Measurements from ENCODE around the gene ACVR1C.

ACVR1C gene

DNA sequence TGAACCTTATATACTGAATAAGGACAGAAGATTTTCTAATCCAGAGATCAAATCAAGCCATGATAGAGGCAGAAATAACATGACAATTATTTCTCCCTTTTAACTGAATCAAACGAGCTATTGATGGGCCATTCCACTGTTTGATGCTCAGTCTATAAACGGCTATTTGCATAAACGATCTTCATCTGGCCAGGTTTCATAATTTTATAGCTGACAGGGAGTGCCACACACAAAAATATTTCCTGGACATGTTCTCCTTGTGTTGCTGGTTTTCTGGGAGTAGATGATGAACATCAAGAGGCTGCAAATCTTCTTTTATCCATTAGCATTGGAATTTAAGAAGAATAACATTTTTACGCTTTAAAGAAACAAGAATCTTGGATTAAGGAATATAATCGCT lies 63.1 kb downstream of the ACVR1C start:
- TF ChIP-seq, protein P1, sequence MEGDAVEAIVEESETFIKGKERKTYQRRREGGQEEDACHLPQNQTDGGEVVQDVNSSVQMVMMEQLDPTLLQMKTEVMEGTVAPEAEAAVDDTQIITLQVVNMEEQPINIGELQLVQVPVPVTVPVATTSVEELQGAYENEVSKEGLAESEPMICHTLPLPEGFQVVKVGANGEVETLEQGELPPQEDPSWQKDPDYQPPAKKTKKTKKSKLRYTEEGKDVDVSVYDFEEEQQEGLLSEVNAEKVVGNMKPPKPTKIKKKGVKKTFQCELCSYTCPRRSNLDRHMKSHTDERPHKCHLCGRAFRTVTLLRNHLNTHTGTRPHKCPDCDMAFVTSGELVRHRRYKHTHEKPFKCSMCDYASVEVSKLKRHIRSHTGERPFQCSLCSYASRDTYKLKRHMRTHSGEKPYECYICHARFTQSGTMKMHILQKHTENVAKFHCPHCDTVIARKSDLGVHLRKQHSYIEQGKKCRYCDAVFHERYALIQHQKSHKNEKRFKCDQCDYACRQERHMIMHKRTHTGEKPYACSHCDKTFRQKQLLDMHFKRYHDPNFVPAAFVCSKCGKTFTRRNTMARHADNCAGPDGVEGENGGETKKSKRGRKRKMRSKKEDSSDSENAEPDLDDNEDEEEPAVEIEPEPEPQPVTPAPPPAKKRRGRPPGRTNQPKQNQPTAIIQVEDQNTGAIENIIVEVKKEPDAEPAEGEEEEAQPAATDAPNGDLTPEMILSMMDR (IDR thresholded peaks at IDR 0.05; ENCODE audit: borderline replicate concordance, control extremely low read depth, extremely low read depth, insufficient read depth, missing control alignments): no peak
- in situ Hi-C loops (cut with MboI; ENCODE audit: low sequenced_read_pairs, unreplicated experiment): no loop called here
- no peak for DNase-seq (ENCODE audit: low spot score)

DNA sequence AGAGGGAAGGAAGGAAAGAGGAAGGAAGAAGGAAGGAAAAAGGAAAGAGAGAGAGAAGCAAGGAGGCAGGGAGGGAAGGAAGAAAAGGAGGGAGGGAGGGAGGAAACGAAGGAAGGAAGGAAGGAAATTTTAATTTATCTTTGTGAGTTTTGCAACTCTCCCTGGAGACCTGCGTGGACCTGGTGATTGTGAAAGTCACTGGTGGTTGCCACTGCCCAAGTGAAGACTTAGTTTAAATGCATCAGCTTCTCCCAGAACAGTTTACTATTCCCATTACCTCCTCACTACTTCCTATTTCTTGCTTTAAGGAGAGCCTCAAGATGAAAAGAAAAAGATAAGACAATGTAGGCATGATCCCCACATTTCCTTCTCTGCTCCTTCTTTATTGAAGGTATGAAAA lies 68.8 kb downstream of the ACVR1C start:
- in situ Hi-C loops (cut with MboI; ENCODE audit: low sequenced_read_pairs, unreplicated experiment): no loop called here
- TF ChIP-seq, protein P1 (IDR thresholded peaks at IDR 0.05; ENCODE audit: borderline replicate concordance, control extremely low read depth, extremely low read depth, insufficient read depth, missing control alignments): no peak
- no peak for DNase-seq (ENCODE audit: low spot score)

DNA sequence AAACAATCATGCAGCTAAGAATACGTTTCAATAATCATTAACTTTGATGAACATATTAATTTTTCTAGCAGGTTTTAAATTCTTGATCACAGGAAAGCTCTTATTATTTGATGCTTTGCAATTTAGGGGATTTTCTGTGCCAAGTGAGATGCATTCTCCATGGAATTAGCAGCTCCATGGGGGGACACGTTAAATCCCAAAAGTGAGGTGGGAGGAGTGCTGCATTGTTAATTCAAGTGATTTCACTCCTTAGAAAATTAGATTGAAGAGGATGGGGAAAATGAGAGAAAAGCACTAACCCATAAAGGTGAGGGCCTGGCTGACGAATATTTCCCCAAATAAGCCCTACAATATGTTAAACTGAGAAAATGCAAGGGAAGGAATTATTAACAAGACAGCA lies 69.2 kb downstream of the ACVR1C start:
- TF ChIP-seq, protein P1 (IDR thresholded peaks at IDR 0.05; ENCODE audit: borderline replicate concordance, control extremely low read depth, extremely low read depth, insufficient read depth, missing control alignments): no peak
- DNase-seq (ENCODE audit: low spot score): no peak
- in situ Hi-C loops (cut with MboI; ENCODE audit: low sequenced_read_pairs, unreplicated experiment): no loop called here

DNA sequence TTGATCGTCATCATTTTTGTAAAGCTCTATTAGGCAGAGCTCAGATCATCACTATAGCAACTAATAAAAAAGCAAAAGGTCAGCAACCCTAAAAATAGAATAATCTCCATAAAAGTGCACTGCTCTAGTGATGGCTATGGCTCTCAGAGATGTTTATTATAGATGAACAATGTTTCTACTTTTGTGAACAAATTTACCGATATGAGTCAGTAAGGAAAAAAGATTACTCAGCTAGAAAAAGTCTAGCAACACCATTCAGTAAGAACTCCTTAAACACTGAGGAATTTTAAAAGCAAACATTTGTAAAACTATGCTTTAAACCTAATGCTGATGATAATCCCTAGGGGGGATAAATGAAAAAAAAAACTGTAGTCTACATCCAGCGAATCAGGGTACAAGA lies 69.6 kb downstream of the ACVR1C start:
- TF ChIP-seq, protein P1 (IDR thresholded peaks at IDR 0.05; ENCODE audit: borderline replicate concordance, control extremely low read depth, extremely low read depth, insufficient read depth, missing control alignments): no peak
- in situ Hi-C loops (cut with MboI; ENCODE audit: low sequenced_read_pairs, unreplicated experiment): no loop called here
- no peak for DNase-seq (ENCODE audit: low spot score)

DNA sequence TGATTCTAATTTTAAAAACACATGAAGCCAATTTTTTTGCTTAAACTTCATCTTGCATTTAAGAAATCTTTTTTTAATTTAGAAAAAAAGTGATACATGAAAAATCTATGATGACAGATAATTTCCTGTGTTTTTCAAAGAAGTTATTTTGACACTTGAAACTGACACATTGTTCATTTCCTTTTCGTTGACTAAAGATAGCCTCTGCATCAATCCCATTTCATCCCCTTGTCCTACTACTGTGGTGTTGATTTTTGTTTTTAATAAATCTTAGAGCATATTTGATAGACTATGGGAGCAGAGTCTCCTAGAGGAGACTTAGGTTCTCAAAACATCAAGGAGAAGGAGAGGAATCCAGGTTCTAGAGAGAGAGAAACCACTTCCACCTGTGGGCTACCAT lies 70.9 kb downstream of the ACVR1C start:
- DNase-seq (ENCODE audit: low spot score): no peak
- in situ Hi-C loops (cut with MboI; ENCODE audit: low sequenced_read_pairs, unreplicated experiment): no loop called here
- TF ChIP-seq, protein P1 (IDR thresholded peaks at IDR 0.05; ENCODE audit: borderline replicate concordance, control extremely low read depth, extremely low read depth, insufficient read depth, missing control alignments): no peak

DNA sequence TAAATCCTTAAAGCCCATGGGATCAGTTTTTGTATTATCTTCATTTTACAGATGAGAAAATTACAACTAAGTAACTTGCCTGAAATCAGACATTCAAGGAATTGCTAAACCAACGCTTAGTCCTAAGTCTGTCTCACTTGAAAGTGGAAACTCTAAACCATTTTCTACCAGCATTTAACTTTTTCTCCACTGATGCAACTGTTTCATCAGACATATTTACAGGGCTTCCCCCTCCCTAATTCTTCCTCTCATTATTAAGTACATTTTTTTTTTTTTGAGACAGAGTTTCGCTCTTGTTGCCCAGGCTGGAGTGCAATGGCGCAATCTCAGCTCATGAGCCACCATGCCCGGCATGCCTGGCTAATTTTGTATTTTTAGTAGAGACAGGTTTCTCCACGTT lies 88.6 kb downstream of the ACVR1C start:
- no peak for DNase-seq (ENCODE audit: low spot score)
- TF ChIP-seq, protein P1 (IDR thresholded peaks at IDR 0.05; ENCODE audit: borderline replicate concordance, control extremely low read depth, extremely low read depth, insufficient read depth, missing control alignments): no peak
- in situ Hi-C loops (cut with MboI; ENCODE audit: low sequenced_read_pairs, unreplicated experiment): no loop called here

DNA sequence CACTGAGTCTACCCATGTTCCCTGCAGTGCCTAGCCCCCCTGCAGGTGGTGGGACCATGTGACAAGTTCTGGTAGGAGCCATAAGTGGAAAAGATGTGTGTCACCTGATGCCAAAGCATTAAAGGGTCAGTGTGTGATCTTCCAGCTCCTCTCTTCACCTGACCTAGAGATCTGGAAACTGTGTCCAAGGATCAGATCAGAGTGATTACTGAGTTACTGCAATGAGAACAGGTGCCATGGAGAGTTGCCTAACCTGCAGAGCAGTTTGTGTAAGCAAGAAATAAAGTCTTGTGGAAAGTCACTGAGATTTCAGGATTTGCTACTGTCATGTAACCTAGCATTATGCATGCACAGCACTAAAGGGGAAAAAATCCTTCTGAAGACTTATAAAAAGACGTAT lies 90.6 kb downstream of the ACVR1C start:
- no peak for DNase-seq (ENCODE audit: low spot score)
- TF ChIP-seq, protein P1 (IDR thresholded peaks at IDR 0.05; ENCODE audit: borderline replicate concordance, control extremely low read depth, extremely low read depth, insufficient read depth, missing control alignments): no peak
- in situ Hi-C loops (cut with MboI; ENCODE audit: low sequenced_read_pairs, unreplicated experiment): no loop called here
